ENCODE results near the gene KDM5B.

Gene KDM5B

GRCh38 chr1:202694314-202694713 is 113.9 kb downstream of the KDM5B start:
- Histone ChIP-seq H3K9me3 (replicated peaks in 1 of 11) (no peaks in the 10 kb centered on the region), H3K36me3 (no peaks in the 10 kb centered on the region), H3K9ac (no peak overlapping the region), H3K4me1 (peaks cover 12 to 16% (median 15%) of the 10 kb centered on the region in 10 experiments), H3K4me3 (no peak overlapping the region), H3K27ac (no peak overlapping the region), H4K20me1 (peaks cover 0 to 76% (median 7%) of the 10 kb centered on the region in 11 experiments; a peak in 10 of 22 replicates), H3K27me3 (peaks cover 0 to 95% (median 16%) of the 10 kb centered on the region in 11 experiments; a peak in 14 of 22 replicates), H3K4me2 (no peak overlapping the region)
- no peak for TF ChIP-seq Cebpa-rat (IDR thresholded peaks at IDR 0.05)

- H4K20me1 ChIP-seq, result peaks cover 0 to 76% (median 6%) of the 10 kb centered on the region in 11 experiments; a peak in 10 of 22 replicates
- peaks cover 3 to 4% (median 3%) of the 10 kb centered on the region in 10 experiments for H3K4me1 ChIP-seq
- no peak overlapping the region for H3K4me2 ChIP-seq
- peaks cover 0 to 94% (median 16%) of the 10 kb centered on the region in 11 experiments; a peak in 14 of 22 replicates for H3K27me3 ChIP-seq
- H3K4me3 ChIP-seq, result no peak overlapping the region
- H3K36me3 ChIP-seq, result no peaks in the 10 kb centered on the region
- no peak overlapping the region for H3K27ac ChIP-seq
- no peak overlapping the region for H3K9ac ChIP-seq
- no peaks in the 10 kb centered on the region for H3K9me3 ChIP-seq (replicated peaks in 1 of 11)
- no peak for TF ChIP-seq Cebpa-rat (IDR thresholded peaks at IDR 0.05)
These were observed 115.2 kb downstream of the KDM5B start for GRCh38 chr1:202692959-202693555.

- Histone ChIP-seq H3K27ac (no peak overlapping the region), H3K4me2 (no peak overlapping the region), H3K9ac (no peak overlapping the region), H3K4me1 (no peaks in the 10 kb centered on the region), H3K4me3 (no peak overlapping the region), H4K20me1 (peaks cover 0 to 74% (median under 1%) of the 10 kb centered on the region in 11 experiments; a peak in 8 of 22 replicates), H3K36me3 (no peaks in the 10 kb centered on the region), H3K27me3 (peaks cover 0 to 93% (median 11%) of the 10 kb centered on the region in 11 experiments; a peak in 14 of 22 replicates), H3K9me3 (replicated peaks in 1 of 11) (no peaks in the 10 kb centered on the region)
- TF ChIP-seq Cebpa-rat (IDR thresholded peaks at IDR 0.05), result no peak
These were observed 116.4 kb downstream of the KDM5B start for GRCh38 chr1:202691816-202692215.

GRCh38 chr1:202689493-202690342 is 118.5 kb downstream of the KDM5B start:
- H3K27me3 ChIP-seq, result peaks cover 0 to 93% (median under 1%) of the 10 kb centered on the region in 11 experiments; a peak in 12 of 22 replicates

GRCh38 chr1:202689082-202689481 is 119.1 kb downstream of the KDM5B start:
- Histone ChIP-seq H4K20me1 (peaks cover 0 to 67% (median 0%) of the 10 kb centered on the region in 11 experiments; a peak in 8 of 22 replicates), H3K4me1 (no peaks in the 10 kb centered on the region), H3K36me3 (no peaks in the 10 kb centered on the region), H3K9ac (no peak overlapping the region), H3K4me2 (no peak overlapping the region), H3K4me3 (no peak overlapping the region), H3K9me3 (replicated peaks in 1 of 11) (no peaks in the 10 kb centered on the region), H3K27ac (no peak overlapping the region), H3K27me3 (peaks cover 0 to 90% (median 0%) of the 10 kb centered on the region in 11 experiments; a peak in 12 of 22 replicates)
- TF ChIP-seq Cebpa-rat (IDR thresholded peaks at IDR 0.05), result no peak

More at GRCh38 chr1:202689493-202690342, 118.5 kb downstream of the KDM5B start:
- Histone ChIP-seq H3K36me3 (no peaks in the 10 kb centered on the region), H4K20me1 (peaks cover 0 to 72% (median 0%) of the 10 kb centered on the region in 11 experiments; a peak in 8 of 22 replicates), H3K9ac (no peak overlapping the region), H3K4me3 (no peak overlapping the region), H3K4me1 (no peaks in the 10 kb centered on the region), H3K27ac (no peak overlapping the region), H3K4me2 (no peak overlapping the region), H3K9me3 (replicated peaks in 1 of 11) (no peaks in the 10 kb centered on the region)
- no peak for TF ChIP-seq Cebpa-rat (IDR thresholded peaks at IDR 0.05)

- no peak overlapping the region for H3K4me2 ChIP-seq
These were observed 119.8 kb downstream of the KDM5B start for GRCh38 chr1:202688401-202688800.

GRCh38 chr1:202687798-202688197 is 120.4 kb downstream of the KDM5B start:
- H3K9me3 ChIP-seq (replicated peaks in 1 of 11), result no peaks in the 10 kb centered on the region

More at GRCh38 chr1:202688401-202688800, 119.8 kb downstream of the KDM5B start:
- Histone ChIP-seq H4K20me1 (peaks cover 0 to 67% (median 0%) of the 10 kb centered on the region in 11 experiments; a peak in 8 of 22 replicates), H3K27ac (no peak overlapping the region), H3K36me3 (no peaks in the 10 kb centered on the region), H3K9ac (no peak overlapping the region), H3K4me1 (no peaks in the 10 kb centered on the region), H3K27me3 (peaks cover 0 to 84% (median 0%) of the 10 kb centered on the region in 11 experiments; a peak in 11 of 22 replicates), H3K9me3 (replicated peaks in 1 of 11) (no peaks in the 10 kb centered on the region), H3K4me3 (no peak overlapping the region)
- no peak for TF ChIP-seq Cebpa-rat (IDR thresholded peaks at IDR 0.05)

GRCh38 chr1:202687370-202687769 is 120.9 kb downstream of the KDM5B start:
- no peak overlapping the region for H3K27ac ChIP-seq
- no peak overlapping the region for H3K9ac ChIP-seq
- H3K36me3 ChIP-seq, result no peaks in the 10 kb centered on the region
- no peak overlapping the region for H3K4me2 ChIP-seq
- H3K27me3 ChIP-seq, result peaks cover 0 to 83% (median 0%) of the 10 kb centered on the region in 11 experiments; a peak in 11 of 22 replicates
- no peaks in the 10 kb centered on the region for H3K4me1 ChIP-seq
- peaks cover 0 to 64% (median 0%) of the 10 kb centered on the region in 11 experiments; a peak in 8 of 22 replicates for H4K20me1 ChIP-seq
- no peaks in the 10 kb centered on the region for H3K9me3 ChIP-seq (replicated peaks in 1 of 11)
- H3K4me3 ChIP-seq, result no peak overlapping the region
- no peak for TF ChIP-seq Cebpa-rat (IDR thresholded peaks at IDR 0.05)

More at GRCh38 chr1:202687798-202688197, 120.4 kb downstream of the KDM5B start:
- H3K27me3 ChIP-seq, result peaks cover 0 to 85% (median 0%) of the 10 kb centered on the region in 11 experiments; a peak in 11 of 22 replicates
- H3K4me1 ChIP-seq, result no peaks in the 10 kb centered on the region
- H3K9ac ChIP-seq, result no peak overlapping the region
- TF ChIP-seq Cebpa-rat (IDR thresholded peaks at IDR 0.05), result no peak
- H3K4me2 ChIP-seq, result no peak overlapping the region
- H4K20me1 ChIP-seq, result peaks cover 0 to 67% (median 0%) of the 10 kb centered on the region in 11 experiments; a peak in 8 of 22 replicates
- H3K27ac ChIP-seq, result no peak overlapping the region
- H3K4me3 ChIP-seq, result no peak overlapping the region
- no peaks in the 10 kb centered on the region for H3K36me3 ChIP-seq

GRCh38 chr1:202685641-202686040 is 122.6 kb downstream of the KDM5B start:
- Histone ChIP-seq H3K9ac (no peak overlapping the region), H3K36me3 (no peaks in the 10 kb centered on the region), H3K4me2 (no peak overlapping the region), H4K20me1 (peaks cover 0 to 54% (median 0%) of the 10 kb centered on the region in 11 experiments; a peak in 6 of 22 replicates), H3K27ac (no peak overlapping the region), H3K4me1 (no peaks in the 10 kb centered on the region), H3K4me3 (no peak overlapping the region), H3K9me3 (replicated peaks in 1 of 11) (no peaks in the 10 kb centered on the region), H3K27me3 (peaks cover 0 to 75% (median 0%) of the 10 kb centered on the region in 11 experiments; a peak in 6 of 22 replicates)
- no peak for TF ChIP-seq Cebpa-rat (IDR thresholded peaks at IDR 0.05)
